ENCODE results near the gene RAB41. TPM values are rescaled to one million over a fixed set of nuclear protein-coding genes. Genes with fewer than 3 reads are reported as not detected.

Gene RAB41
- polyA plus RNA-seq, 3 donors = not detected

DNA sequence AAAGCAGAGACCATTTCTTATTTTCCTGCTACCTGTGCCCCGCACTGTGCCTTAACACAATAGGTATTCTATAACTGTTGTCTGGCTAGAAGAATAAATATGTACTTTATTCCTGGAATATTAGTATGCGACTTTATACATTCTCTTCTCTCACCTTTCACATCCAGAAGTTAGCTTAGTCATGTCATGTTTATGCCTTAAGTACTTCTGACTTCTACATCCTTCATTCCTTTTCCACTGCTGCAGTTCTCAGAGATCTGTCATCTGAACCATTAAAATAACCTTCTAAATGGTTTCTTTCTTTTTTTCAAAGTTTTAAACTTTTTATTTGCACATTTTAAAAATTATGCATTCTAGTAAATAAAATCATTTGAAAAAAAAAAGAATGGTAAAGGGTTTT is 42.4 kb downstream of the RAB41 start:
- H3K4me1 Mint-ChIP-seq = no peaks in the 10 kb centered on the region
- no CpG with 5 or more reads among the region's 2 CpGs for WGBS (ENCODE audit: insufficient coverage)
- no peaks in the 10 kb centered on the region for H3K79me2 ChIP-seq (ENCODE audit: insufficient read depth, low read length)

DNA sequence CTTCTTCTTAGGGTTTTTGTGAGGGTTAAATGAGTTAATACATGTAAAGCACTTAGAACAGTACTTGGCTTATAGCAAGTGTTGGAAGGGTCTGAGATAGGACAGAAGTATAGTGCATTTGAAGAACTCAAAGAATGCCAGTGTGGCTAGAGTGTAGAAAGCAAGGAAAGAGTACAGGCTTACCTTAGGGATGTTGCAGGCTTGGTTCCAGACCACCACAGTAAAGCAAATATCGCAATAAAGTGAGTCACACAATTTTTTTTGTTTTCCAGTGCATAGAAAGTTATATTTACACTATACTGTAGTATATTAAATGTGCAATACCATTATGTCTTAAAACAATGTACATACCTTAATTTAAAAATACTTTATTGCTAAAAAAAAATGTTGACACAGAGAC is 49.2 kb downstream of the RAB41 start:
- H3K79me2 ChIP-seq (ENCODE audit: insufficient read depth, low read length) = no peaks in the 10 kb centered on the region
- DNase-seq = no peak
- H3K9me3 ChIP-seq (replicated peaks in 1 of 2; ENCODE audit: control insufficient read depth in 1 of 2, insufficient read depth in 1 of 2, low read length in 2 of 2) = no peaks in the 10 kb centered on the region
- no peaks in the 10 kb centered on the region for H3K9me3 Mint-ChIP-seq
- no peaks in the 10 kb centered on the region for H3K4me1 Mint-ChIP-seq
- H3K9ac ChIP-seq (ENCODE audit: insufficient read depth, low read length, poor library complexity, severe bottlenecking) = no peak overlapping the region
- H3K4me1 ChIP-seq (ENCODE audit: control insufficient read depth in 1 of 2, insufficient read depth in 2 of 2, low read length in 2 of 2) = no peaks in the 10 kb centered on the region
- intact Hi-C loops (cut with micrococcal nuclease) = no loop called here
- no CpG with 5 or more reads among the region's 1 CpG for WGBS (ENCODE audit: insufficient coverage)
- no peak overlapping the region for H3K4me3 ChIP-seq (replicated peaks in 1 of 3; ENCODE audit: low read depth in 2 of 3, low read length in 3 of 3)
- no peak overlapping the region for H3K4me3 Mint-ChIP-seq
- peaks cover 7 to 65% of the 10 kb centered on the region in 2 donors for H3K36me3 ChIP-seq (replicated peaks in 1 of 2; ENCODE audit: control insufficient read depth in 1 of 2, insufficient read depth in 2 of 2, low read length in 2 of 2)
- no peaks in the 10 kb centered on the region for H3K27me3 ChIP-seq (ENCODE audit: control insufficient read depth in 2 of 2, insufficient read depth in 2 of 2, low read length in 2 of 2)
- H2AFZ ChIP-seq (ENCODE audit: insufficient read depth, low read depth, low read length, poor library complexity, severe bottlenecking) = no peak overlapping the region
- H3K36me3 Mint-ChIP-seq = peaks cover 19 to 34% of the 10 kb centered on the region in 2 donors
- no peak overlapping the region for H3K4me2 ChIP-seq (replicated peaks; ENCODE audit: extremely low read depth, low read length, poor library complexity, severe bottlenecking)
- TF ChIP-seq, protein P1, sequence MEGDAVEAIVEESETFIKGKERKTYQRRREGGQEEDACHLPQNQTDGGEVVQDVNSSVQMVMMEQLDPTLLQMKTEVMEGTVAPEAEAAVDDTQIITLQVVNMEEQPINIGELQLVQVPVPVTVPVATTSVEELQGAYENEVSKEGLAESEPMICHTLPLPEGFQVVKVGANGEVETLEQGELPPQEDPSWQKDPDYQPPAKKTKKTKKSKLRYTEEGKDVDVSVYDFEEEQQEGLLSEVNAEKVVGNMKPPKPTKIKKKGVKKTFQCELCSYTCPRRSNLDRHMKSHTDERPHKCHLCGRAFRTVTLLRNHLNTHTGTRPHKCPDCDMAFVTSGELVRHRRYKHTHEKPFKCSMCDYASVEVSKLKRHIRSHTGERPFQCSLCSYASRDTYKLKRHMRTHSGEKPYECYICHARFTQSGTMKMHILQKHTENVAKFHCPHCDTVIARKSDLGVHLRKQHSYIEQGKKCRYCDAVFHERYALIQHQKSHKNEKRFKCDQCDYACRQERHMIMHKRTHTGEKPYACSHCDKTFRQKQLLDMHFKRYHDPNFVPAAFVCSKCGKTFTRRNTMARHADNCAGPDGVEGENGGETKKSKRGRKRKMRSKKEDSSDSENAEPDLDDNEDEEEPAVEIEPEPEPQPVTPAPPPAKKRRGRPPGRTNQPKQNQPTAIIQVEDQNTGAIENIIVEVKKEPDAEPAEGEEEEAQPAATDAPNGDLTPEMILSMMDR (IDR thresholded peaks at IDR 0.05) = no peak
- no peaks in the 10 kb centered on the region for H4K20me1 ChIP-seq (ENCODE audit: insufficient read depth, low read length)
- H3K27ac ChIP-seq (ENCODE audit: low read depth in 1 of 2, low read length in 2 of 2) = no peak overlapping the region
- H3K27ac Mint-ChIP-seq = no peak overlapping the region
- H3K27me3 Mint-ChIP-seq (ENCODE audit: low read depth in 3 of 3) = peaks cover 0 to 4% (median 0%) of the 10 kb centered on the region in 3 donors

More for the DNA sequence above, 42.4 kb downstream of the RAB41 start:
- H3K27ac Mint-ChIP-seq = no peak overlapping the region
- no peak overlapping the region for H3K27ac ChIP-seq (ENCODE audit: low read depth in 1 of 2, low read length in 2 of 2)
- no peak overlapping the region for H3K4me3 ChIP-seq (replicated peaks in 1 of 3; ENCODE audit: low read depth in 2 of 3, low read length in 3 of 3)
- peaks cover 0 to 17% of the 10 kb centered on the region in 2 donors for H3K36me3 ChIP-seq (replicated peaks in 1 of 2; ENCODE audit: control insufficient read depth in 1 of 2, insufficient read depth in 2 of 2, low read length in 2 of 2)
- H3K27me3 Mint-ChIP-seq (ENCODE audit: low read depth in 3 of 3) = peaks cover 0 to 4% (median 0%) of the 10 kb centered on the region in 3 donors
- no peaks in the 10 kb centered on the region for H3K9me3 ChIP-seq (replicated peaks in 1 of 2; ENCODE audit: control insufficient read depth in 1 of 2, insufficient read depth in 1 of 2, low read length in 2 of 2)
- H3K4me1 ChIP-seq (ENCODE audit: control insufficient read depth in 1 of 2, insufficient read depth in 2 of 2, low read length in 2 of 2) = no peaks in the 10 kb centered on the region
- H2AFZ ChIP-seq (ENCODE audit: insufficient read depth, low read depth, low read length, poor library complexity, severe bottlenecking) = no peak overlapping the region
- TF ChIP-seq, protein P1 (IDR thresholded peaks at IDR 0.05) = no peak
- intact Hi-C loops (cut with micrococcal nuclease) = no loop called here
- no peak for DNase-seq
- no peaks in the 10 kb centered on the region for H3K27me3 ChIP-seq (ENCODE audit: control insufficient read depth in 2 of 2, insufficient read depth in 2 of 2, low read length in 2 of 2)
- H3K4me2 ChIP-seq (replicated peaks; ENCODE audit: extremely low read depth, low read length, poor library complexity, severe bottlenecking) = no peak overlapping the region
- no peak overlapping the region for H3K4me3 Mint-ChIP-seq
- H4K20me1 ChIP-seq (ENCODE audit: insufficient read depth, low read length) = no peaks in the 10 kb centered on the region
- H3K36me3 Mint-ChIP-seq = peaks cover 2 to 10% of the 10 kb centered on the region in 2 donors
- no peak overlapping the region for H3K9ac ChIP-seq (ENCODE audit: insufficient read depth, low read length, poor library complexity, severe bottlenecking)
- H3K9me3 Mint-ChIP-seq = no peaks in the 10 kb centered on the region
